Pericardium fibroblast (primary cell): ENCODE results near the gene ADRB1. TPM values are rescaled to one million over a fixed set of nuclear protein-coding genes. Genes with fewer than 3 reads are reported as not detected.

Experiments used
- total RNA-seq: library from RNA; depleted of rRNA; stranded (reverse); fragments of >200 nt; gene quantifications from 2 replicates; pipeline ENCODE4 v1.2.3, GENCODE V29; 2015

The ADRB1 gene
- total RNA-seq = not detected in 2 replicates

DNA sequence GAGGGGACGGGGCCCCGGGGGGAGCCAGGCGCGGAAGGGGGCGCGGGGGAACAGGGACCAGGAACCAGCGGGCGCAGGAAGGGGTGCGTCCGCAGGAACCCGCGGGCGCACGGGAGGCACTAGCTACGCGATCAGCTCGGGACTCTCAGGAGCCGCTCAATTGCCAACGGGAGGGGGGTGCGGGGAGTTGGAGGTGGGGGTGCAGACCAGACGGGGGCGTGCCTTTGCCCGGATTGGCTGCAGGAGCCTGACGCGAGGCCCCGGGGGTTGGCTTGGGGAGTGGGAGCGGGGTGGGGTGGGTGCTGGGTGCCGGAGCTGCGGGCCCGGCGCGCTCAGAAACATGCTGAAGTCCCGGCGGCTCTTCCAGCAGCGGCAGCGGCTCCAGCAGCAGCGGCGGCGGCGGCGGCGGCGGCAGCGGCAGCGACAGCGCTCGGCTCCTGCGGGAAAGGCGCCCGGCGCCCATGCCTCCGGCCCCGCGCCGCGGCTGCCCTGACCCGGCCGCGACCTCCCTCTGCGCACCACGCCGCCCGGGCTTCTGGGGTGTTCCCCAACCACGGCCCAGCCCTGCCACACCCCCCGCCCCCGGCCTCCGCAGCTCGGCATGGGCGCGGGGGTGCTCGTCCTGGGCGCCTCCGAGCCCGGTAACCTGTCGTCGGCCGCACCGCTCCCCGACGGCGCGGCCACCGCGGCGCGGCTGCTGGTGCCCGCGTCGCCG is at the start of gene ADRB1:
Gene ADRB1 (plus strand): TSS at position 335 of the 715 bp plus-strand sequence. CDS start 267 bp downstream, at position 602.

Other genes starting within 250 kb of the ADRB1 start
- 1.6 and 2.5 TPM in 2 replicates for gene DCLRE1A, start 189.8 kb upstream of the ADRB1 start, total RNA-seq
- 13.9 and 14.1 TPM in 2 replicates for gene NHLRC2, start 189.2 kb upstream of the ADRB1 start, total RNA-seq
- 5.1 and 5.4 TPM in 2 replicates for gene CCDC186, start 130.3 kb downstream of the ADRB1 start, total RNA-seq
- 0.23 TPM in 1 of 2 replicates, not detected in the other for gene TDRD1, start 135.5 kb downstream of the ADRB1 start, total RNA-seq
- gene VWA2, start 195.4 kb downstream of the ADRB1 start, total RNA-seq = not detected in 2 replicates